Neural crest cell (in vitro differentiated cells): Measurements from ENCODE around the gene DPCD. TPM values are rescaled to one million over a fixed set of nuclear protein-coding genes. Genes with fewer than 3 reads are reported as not detected.

Experiments used
- DNase-seq: peaks from one replicate; pipeline ENCODE4 v3.0.0; 2021; ENCODE audit warnings: low read depth, mixed read lengths, low spot score
- H3K27ac Mint-ChIP-seq: one replicate; pipeline ENCODE4 v1.8.0; 2021; ENCODE audit warnings: mild to moderate bottlenecking, mixed read lengths; ENCODE audit not compliant: unreplicated experiment
- H3K27me3 Mint-ChIP-seq: 2 replicates; pipeline ENCODE4 v1.8.0; 2021; ENCODE audit warnings: low read depth, mild to moderate bottlenecking, mixed read lengths
- H3K36me3 Mint-ChIP-seq: 2 replicates; pipeline ENCODE4 v1.8.0; 2021; ENCODE audit warnings: low read depth, mild to moderate bottlenecking, mixed read lengths
- H3K4me1 Mint-ChIP-seq: 2 replicates; pipeline ENCODE4 v1.8.0; 2021; ENCODE audit warnings: mixed read lengths
- H3K4me3 Mint-ChIP-seq: one replicate; pipeline ENCODE4 v1.8.0; 2021; ENCODE audit warnings: mild to moderate bottlenecking, mixed read lengths
- H3K9me3 Mint-ChIP-seq: 2 replicates; pipeline ENCODE4 v1.8.0; 2021; ENCODE audit warnings: mixed read lengths
- microRNA-seq: library from miRNA; unstranded; fragments of <30 nt; microRNA quantifications from one replicate; pipeline ENCODE4, GENCODE V29; 2020
- total RNA-seq: library from RNA; stranded (reverse); gene quantifications from 2 replicates; pipeline ENCODE4 v1.2.1, GENCODE V29; 2021
- TF ChIP-seq, protein P1 (sequence below): fragments of 200-600 bp; sonication (generic); conservative IDR thresholded peaks from 2 replicates; pipeline ENCODE4 v1.5.0; 2021; ENCODE audit warnings: antibody characterized with exemption, mild to moderate bottlenecking

Gene DPCD
- total RNA-seq, 1 donor from 2014 or later = 29.6 TPM

DNA sequence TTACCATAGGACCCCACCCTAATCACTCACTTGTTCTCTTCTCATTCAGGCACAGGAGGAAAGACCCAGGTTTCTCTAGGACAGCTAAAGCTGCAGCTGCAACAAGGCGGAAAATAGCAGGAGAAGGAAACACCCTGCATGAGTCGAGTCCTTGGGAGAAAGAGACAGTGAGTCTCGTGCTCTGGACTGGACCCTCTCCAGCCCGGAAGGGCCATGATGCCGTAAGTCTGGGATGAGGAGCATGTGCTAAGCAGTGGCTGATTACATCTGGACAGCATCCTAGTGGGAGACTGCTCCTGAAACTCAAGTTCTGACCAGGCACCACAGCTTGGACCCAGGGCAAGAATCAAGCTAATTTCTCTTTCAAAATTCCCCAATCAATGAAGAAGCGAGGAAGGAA is 67.4 kb downstream of the DPCD start:
- TF ChIP-seq, protein P1, sequence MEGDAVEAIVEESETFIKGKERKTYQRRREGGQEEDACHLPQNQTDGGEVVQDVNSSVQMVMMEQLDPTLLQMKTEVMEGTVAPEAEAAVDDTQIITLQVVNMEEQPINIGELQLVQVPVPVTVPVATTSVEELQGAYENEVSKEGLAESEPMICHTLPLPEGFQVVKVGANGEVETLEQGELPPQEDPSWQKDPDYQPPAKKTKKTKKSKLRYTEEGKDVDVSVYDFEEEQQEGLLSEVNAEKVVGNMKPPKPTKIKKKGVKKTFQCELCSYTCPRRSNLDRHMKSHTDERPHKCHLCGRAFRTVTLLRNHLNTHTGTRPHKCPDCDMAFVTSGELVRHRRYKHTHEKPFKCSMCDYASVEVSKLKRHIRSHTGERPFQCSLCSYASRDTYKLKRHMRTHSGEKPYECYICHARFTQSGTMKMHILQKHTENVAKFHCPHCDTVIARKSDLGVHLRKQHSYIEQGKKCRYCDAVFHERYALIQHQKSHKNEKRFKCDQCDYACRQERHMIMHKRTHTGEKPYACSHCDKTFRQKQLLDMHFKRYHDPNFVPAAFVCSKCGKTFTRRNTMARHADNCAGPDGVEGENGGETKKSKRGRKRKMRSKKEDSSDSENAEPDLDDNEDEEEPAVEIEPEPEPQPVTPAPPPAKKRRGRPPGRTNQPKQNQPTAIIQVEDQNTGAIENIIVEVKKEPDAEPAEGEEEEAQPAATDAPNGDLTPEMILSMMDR = no peak
- H3K27ac Mint-ChIP-seq = no peak overlapping the region
- H3K4me1 Mint-ChIP-seq = peaks cover 11% of the 10 kb centered on the region
- no peak overlapping the region for H3K4me3 Mint-ChIP-seq
- no peaks in the 10 kb centered on the region for H3K9me3 Mint-ChIP-seq
- peaks cover 9% of the 10 kb centered on the region for H3K36me3 Mint-ChIP-seq
- DNase-seq = no peak
- H3K27me3 Mint-ChIP-seq = no peaks in the 10 kb centered on the region

DNA sequence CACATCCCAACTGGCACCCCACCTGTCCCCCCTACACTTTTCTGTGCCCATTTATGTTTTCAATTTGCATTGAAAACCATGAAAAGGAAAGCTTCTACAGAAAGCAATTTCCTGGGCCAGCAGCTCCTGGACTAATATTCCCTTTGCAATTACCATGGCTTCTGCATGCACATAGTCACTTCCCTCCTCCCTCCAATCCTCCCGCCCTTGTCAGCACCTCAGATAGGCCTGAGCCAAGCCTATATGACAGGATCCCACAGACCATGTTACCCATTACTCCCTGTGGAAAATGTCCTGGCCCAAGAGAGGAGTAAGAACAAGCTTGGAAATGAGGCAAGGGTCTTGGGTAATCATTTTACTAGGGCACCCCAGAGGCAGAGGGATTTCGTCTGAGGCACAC is 68.8 kb downstream of the DPCD start:
- Mint-ChIP-seq H3K36me3 (peaks cover 9% of the 10 kb centered on the region), H3K27ac (no peak overlapping the region)
- TF ChIP-seq, protein P1 = no peak

DNA sequence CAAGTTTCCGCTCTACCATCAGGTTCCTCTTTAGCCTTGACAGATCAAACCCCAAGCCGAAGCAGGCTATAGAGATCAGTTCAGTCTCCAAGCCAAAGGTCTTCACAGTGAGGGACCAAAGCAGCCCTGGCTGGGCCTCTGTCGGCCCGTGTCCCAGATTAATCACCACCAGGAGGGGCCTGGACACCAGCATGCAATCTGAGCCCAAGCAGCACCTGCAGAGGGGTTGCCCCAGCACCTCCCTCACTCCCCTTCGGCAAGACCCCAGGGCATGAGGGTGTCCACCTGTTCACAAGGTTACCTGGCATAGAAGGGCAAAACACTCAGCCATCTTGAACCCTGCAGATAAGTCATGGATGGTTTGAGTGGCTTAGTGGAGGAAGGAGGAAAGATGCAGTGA is 70.9 kb downstream of the DPCD start:
- Mint-ChIP-seq H3K27ac (no peak overlapping the region), H3K9me3 (no peaks in the 10 kb centered on the region), H3K4me3 (no peak overlapping the region), H3K4me1 (peaks cover 8% of the 10 kb centered on the region), H3K27me3 (no peaks in the 10 kb centered on the region), H3K36me3 (peaks cover 9% of the 10 kb centered on the region)
- DNase-seq = no peak
- TF ChIP-seq, protein P1 = no peak

More for the DNA sequence above, 68.8 kb downstream of the DPCD start:
- Mint-ChIP-seq H3K4me1 (peaks cover 8% of the 10 kb centered on the region), H3K27me3 (no peaks in the 10 kb centered on the region), H3K9me3 (no peaks in the 10 kb centered on the region), H3K4me3 (no peak overlapping the region)
- no peak for DNase-seq

Small RNA genes lying within 50 kb of the gene (microRNA-seq; reads per million reads assigned to microRNA genes)
- gene MIR3158-1 = not detected
- not detected for gene MIR3158-2

Other genes with a start within 250 kb of the DPCD start
- 35.5 and 37.0 TPM in 2 replicates for gene BTRC, start 234.2 kb upstream of the DPCD start, total RNA-seq
- gene POLL, start 64 bp upstream of the DPCD start, total RNA-seq = 30.8 and 36.3 TPM in 2 replicates
- 32.0 and 33.4 TPM in 2 replicates for gene FBXW4, start 106.8 kb downstream of the DPCD start, total RNA-seq
- gene FGF8, start 187.8 kb downstream of the DPCD start, total RNA-seq = 0.82 and 0.86 TPM in 2 replicates
- 63.2 and 64.8 TPM in 2 replicates for gene NPM3, start 195.1 kb downstream of the DPCD start, total RNA-seq
- gene OGA, start 230.1 kb downstream of the DPCD start, total RNA-seq = 101 and 102 TPM in 2 replicates